Stimulated activated CD4-positive, alpha-beta T cell treated with anti-CD3 and anti-CD28 coated beads, Interleukin-1b, Interleukin-23, amount 100 ng/mL, for 4 hours (primary cell): ENCODE data around the gene PLEKHA7.
"Not testable (repeated sequence)": the region's sequence is repeated elsewhere in the genome, so short reads cannot be mapped to it uniquely, and the experiment has no call there.

Experiments
- DNase-seq, 2 donors: peaks; one replicate each; pipeline ENCODE4 v3.0.0-alpha.2; 2020; ENCODE audit warnings: low read depth in 2 of 2

The PLEKHA7 gene

GRCh38 chr11:17005646-17006045 lies 8.6 kb downstream of the PLEKHA7 start:
- DNase-seq: no peak

DNA sequence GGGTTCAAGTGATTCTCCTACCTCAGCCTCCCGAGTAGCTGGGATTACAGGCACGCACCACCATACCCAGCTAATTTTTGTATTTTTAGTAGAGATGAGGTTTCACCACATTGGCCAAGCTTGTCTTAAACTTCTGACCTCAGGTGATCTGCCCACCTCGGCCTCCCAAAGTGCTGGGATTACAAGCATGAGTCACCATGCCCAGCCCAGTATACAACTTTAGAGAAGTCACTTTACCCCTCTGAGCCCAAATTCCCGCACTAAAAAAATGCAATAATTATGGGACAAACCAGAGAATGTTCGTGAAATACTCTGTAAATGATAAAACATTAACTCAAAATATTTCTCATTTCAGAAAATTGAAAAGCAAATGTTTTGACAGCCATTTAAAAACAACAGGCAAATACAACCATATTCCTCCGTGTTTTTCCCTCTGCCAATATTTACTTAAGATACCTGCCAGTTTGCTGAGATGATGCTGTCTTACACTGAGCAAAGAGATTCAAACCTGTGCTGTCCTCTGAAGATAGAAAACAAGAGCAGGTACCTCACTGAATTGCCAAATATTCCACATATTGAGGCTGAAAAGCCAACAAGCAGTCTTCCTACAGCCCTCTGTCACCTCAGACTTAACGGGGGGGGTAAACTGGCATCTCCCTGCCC lies 9.6 kb downstream of the PLEKHA7 start:
- no peak for DNase-seq

DNA sequence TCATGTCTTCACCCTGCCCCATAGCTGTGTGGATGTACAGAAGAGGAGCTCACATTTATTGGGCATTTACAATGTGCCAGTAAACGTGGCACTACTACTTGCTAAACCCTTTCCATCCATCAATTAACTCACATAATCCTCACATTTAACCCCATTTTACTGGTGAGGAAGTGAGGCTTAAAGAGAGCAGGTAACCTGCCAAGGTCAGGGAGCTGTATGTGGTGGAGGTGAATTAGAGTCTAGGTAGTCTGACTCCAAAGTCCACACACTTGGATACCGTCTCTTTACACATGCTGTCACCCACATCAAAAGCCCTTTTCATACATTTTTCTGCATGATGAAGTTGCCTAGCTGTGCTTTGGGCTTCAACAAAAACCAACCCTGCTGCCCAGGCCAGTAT lies 10.8 kb downstream of the PLEKHA7 start:
- no peak for DNase-seq

- no peak for DNase-seq
These were observed 11.7 kb downstream of the PLEKHA7 start for GRCh38 chr11:17002543-17002942.

GRCh38 chr11:17001806-17002205 lies 12.4 kb downstream of the PLEKHA7 start:
- no peak for DNase-seq

GRCh38 chr11:17000987-17001386 lies 13.2 kb downstream of the PLEKHA7 start:
- DNase-seq: no peak

GRCh38 chr11:17000253-17000652 lies 14.0 kb downstream of the PLEKHA7 start:
- DNase-seq: not testable (repeated sequence)

GRCh38 chr11:16999116-16999515 lies 15.1 kb downstream of the PLEKHA7 start:
- no peak for DNase-seq

GRCh38 chr11:16997624-16998023 lies 16.6 kb downstream of the PLEKHA7 start:
- no peak for DNase-seq

DNA sequence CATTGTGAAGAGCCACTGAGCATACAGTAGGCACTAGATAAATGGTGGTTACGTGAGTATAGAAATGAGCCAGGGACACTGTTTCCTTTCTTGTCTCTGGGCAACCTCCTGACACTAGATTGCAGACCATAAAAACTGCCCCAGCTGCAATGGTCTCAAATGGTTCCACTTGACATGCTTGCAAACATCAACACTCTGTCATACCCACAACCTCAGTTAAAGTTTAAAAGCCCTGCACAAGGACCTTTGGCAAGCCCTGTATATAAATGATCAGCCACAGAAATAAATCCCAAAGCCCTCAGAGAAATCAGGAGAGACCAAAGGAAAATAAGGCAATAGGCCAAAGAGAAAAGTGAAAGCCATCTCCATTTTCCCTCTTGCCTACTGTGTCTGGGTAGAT lies 20.7 kb downstream of the PLEKHA7 start:
- DNase-seq: no peak

DNA sequence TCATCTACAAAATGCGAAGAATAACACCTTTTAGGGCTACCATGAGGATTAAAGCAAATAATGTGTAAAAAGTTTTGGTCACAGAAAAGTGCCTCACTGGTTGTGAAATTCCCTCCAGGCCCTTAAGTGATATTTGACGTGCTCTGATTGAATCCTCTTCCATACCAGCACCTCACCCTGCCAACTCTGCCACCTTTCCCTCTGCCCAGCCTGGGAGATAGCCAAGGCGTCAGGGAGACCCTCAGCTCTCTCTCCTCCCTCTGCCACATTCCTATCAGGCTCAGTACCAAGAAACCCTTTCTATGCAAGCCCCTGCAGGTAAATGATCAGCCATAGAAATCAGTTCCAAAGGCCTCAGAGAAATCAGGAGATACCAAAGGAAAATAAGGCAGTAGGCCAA lies 21.4 kb downstream of the PLEKHA7 start:
- DNase-seq: no peak

DNA sequence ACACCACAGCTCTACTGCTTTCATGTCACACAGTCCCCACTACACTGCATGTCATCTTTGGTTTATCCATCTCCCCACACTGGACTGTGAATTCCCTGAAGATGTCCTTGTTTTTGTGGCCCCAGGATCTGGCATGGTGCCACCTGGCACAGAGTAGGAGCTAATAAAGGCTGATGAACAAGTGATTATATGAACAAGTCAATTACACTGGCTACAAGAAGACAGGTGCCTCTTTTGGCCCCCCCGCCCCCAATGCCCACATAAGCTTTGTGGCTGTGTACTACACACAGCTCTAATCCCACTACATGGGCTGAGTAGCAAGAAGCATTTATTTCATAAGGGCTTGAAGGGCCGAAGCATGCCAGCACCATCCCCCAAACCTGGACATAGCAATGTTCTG lies 24.7 kb downstream of the PLEKHA7 start:
- no peak for DNase-seq

DNA sequence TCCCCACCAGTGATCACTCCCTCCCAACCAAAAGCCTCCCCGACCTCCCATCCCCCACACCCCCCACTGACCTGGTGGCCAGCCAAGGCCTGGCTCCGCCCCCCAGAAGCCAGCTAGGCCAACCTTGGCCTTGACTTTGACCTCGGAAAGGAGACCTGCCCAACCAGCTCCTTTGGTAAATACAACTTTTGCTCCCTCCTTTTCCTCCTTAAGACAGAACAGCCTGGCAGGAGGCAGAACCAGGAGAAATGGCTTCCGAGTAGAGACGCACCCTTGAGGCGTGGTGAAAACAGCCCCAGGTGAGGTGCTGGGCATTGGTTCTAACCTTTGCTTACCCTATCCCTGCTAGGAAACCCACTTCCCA lies 27.0 kb downstream of the PLEKHA7 start:
- DNase-seq: no peak

DNA sequence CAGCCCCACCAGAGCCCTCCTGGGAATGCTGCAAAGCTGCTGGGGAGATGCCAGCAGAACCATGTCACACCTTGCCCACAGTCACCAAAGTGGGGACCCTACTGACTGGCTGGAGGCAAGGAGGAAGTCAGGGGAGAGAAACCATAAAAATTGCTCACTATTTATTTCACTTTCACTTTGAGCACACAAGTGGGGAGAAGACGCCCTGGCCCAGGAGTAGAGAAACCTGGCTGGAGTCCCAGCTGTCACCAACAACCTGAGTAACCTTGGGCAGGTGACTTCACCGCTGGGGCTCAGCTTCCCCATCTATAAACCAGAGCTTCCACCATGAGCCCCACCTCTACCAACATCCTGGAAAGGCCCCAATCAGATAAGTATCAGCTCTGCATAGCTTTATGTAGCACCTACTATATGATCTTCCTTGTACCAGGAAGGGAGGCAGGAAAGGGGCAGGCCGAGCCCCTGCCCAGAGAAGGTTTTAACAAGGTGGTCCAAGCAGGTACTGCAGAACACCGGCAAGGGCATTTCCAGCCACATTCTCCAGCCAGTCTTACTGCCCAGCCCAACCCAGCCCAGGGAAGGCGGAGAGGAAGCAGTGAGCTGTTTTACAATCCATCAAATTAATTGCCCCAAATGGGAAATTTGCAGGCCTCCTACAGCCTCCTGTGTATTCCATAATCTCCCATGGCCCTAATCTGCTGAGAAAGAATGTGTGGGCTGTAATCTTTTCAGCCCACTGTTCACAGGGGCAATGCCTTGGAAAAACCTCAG lies 27.6 kb downstream of the PLEKHA7 start:
- DNase-seq: peak; percentile 12 to 26

DNA sequence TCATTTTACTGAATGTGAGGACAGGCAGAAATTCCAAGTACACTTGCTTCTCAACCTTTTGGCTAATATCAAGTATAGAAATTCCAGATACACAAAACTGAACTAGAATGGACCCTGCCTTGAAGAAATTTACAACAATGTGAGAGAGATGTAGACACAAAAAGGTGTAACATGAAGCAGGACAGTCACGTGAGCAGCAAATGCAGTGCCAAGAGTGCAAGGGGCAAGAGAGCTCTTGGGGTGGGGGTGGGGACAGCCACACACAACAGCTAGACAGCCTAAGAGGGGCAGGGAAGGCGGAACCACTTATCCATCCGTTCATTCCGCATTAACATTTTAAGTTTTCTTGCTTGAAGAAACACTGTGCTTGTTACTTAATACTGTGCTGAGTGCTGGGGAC lies 28.9 kb downstream of the PLEKHA7 start:
- DNase-seq: no peak

- DNase-seq: no peak
These were observed 30.0 kb downstream of the PLEKHA7 start for GRCh38 chr11:16984229-16984628.

DNA sequence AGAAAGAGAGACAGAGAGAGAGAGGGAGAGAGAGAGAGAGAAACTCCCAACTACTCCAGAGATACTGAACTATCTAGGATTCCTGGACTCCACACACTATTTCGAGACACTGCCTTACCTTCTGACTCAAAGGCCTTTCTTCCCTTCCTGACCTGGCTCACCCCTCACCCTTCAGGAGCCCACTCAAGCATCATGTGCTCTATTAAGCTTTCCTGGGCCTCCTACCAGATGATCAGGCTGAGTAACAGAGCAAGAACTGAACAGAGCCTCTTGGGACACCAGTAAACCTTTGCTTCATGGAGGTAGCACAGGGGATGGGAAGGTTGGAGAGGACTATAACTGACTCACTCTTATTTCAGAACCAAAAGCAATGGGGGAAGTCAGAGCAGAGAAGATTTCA lies 31.4 kb downstream of the PLEKHA7 start:
- no peak for DNase-seq

- DNase-seq: no peak
These were observed 31.9 kb downstream of the PLEKHA7 start for GRCh38 chr11:16982256-16982671.

DNA sequence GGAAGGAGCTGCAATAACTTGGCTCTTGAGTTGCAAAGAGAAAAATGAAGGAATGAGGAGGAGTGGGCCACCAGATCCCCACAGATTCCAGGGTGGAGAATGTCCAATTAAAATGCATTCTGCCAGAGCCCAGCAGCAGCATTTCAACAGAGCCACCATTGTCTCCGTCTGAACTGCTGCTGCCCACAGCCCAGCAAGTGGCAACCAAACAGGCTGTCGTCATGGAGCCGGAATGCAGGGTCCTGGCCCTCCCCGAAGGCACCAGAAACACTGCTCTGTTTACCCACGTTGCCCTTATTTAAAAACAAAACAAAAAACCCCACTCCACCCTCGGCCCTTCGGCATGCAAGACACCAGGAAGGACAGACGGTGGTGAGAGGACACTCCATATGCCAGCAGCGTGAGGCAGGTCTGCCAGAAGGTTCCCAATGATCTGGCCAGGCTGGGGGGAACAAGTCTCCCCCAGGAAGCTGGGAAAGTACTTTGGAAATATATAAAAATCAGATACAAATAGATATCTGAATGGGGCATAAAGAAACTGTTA lies 32.5 kb downstream of the PLEKHA7 start:
- no peak for DNase-seq

GRCh38 chr11:16979703-16980622 lies 34.3 kb downstream of the PLEKHA7 start:
- no peak for DNase-seq

DNA sequence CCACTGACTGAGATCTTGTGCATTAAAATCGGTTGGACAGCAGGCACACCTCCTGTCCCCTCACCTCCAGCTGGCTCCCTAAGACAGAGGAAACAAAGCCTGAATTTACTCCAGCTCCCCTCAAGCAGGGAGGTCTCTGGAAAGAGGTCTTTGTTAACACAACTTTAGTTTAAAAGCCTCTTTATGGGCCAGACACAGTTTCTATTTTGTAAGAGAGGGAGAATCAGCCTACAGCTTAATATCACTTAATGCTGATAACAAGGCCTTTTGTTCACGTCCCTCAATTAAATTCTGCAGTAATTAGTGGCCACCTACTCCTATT lies 36.3 kb downstream of the PLEKHA7 start:
- no peak for DNase-seq
